Hematopoietic multipotent progenitor cell treated with erythropoietin and hydrocortisone succinate and interleukin-3 and kit ligand, for 4 days (in vitro differentiated cells): ENCODE results near the gene DLX6.
"Not testable (repeated sequence)": the region's sequence is repeated elsewhere in the genome, so short reads cannot be mapped to it uniquely, and the experiment has no call there.

ENCODE experiments used
- DNase-seq: peaks from one replicate; pipeline ENCODE4 v3.0.0-alpha.2; 2015

Gene DLX6

GRCh38 chr7:97024209-97025129 lies 19.1 kb downstream of the DLX6 start, which contains the start of gene DLX5:
Gene DLX5 (minus strand): TSS chr7:97024831. CDS start chr7:97024623, 208 bp downstream.
- peak; percentile 30 for DNase-seq

GRCh38 chr7:97025130-97025499 lies 19.8 kb downstream of the DLX6 start:
- DNase-seq, result no peak

- DNase-seq, result no peak
These were observed 20.8 kb downstream of the DLX6 start for GRCh38 chr7:97025983-97026714.

DNA sequence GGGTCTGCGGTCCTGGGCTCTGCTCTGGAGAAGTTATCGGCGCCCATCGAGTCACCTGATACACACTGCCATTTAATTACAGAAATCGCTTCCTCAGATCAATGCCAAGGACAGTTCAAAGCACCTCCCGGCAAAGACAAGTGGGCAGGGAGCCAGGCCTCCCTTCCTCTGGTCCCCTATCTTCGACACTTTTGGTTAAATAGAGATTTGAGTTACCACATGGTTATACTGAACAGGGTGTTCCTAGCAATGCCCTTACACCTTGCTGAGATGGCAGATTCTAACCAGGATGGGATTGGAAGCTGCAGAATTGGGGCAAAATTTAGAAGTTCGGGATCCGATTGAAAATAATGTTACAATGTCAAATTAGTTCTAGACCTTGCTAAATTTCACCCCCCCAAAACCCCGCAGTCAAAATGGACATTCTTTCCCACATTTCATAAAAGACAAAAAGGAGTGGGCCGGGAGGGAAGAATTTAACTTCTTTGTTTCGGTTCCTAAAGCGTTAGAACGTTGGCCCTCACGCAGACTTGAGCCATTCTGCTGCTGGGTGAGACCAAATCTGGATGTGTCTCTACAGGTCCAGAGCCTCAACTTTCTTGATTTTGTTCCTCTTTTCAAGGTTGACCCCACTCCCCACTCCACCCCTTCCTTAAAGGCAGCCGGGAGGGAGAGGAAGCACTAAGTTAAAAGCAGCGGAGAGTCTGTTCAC lies 21.5 kb downstream of the DLX6 start:
- peak; percentile 45 for DNase-seq

DNA sequence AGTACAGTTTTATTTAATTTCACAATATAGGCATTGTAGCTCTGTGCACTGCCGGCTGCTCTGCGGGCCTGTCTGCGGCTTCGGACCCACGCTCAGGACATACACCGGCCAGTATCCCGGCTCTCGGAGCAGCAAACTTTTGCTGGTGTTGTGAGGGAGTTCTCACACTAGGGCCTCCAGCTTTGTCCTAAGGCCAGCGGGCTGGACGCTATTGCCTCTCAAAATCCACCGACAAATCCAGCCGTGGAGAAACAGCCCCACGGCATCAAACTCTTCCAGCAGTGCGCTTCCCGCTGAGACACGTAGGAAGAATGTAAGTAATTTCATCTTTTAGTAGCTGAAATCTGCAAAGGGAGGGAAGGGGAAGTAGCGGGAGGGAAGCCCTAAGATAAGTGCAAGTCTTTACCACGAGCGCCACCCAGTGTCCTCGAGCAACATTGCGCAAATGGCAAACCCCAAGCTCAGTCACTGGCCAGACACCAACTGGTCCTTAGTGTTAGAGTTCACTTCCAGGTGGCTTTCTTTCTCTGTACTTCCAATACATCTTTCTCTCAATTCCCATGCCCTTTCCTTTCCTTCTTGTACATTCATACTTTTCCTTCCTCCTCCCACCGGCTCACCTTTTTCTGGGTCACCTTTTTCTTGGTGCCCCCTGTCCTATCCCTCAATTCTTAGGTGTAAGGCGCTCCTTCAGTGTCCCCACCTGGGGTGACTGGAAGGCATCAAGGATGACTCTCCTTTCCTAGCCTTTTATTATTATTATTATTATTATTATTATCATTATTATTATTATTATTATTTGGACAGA lies 22.3 kb downstream of the DLX6 start:
- peak; percentile 90 for DNase-seq

- not testable (repeated sequence) for DNase-seq
These were observed 29.0 kb downstream of the DLX6 start for GRCh38 chr7:97034213-97034852.

DNA sequence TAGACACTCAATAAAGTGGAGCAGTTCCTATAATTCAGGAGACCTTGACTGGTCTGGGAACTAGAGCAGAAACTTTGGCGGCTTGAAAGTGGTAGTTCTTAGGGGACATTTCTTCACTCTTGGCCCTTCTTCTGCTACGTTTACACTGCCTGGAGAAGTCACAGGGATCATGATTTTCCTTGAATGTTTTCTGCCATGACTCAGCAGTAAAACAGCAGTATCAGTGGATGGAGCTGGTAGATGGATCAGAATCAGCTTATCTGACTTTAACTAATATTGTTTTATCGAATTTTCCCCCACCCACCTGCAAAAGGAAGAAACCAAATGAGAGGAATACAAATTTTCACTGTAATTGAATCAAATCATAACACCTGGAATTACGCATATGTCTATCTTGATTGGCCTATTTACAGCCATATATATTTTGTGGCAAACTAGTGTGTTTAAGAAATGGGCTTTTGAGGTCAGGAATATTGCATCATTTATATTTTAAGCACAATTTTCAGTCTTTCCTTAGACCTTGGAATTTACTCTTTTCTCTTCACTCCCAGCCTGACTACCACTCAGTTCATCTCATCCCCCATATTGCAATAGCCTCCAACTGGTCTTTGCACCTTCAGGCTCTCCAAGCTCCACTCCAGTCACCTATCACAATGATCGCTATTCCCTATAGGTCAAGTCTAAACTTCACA lies 34.2 kb downstream of the DLX6 start:
- DNase-seq, result no peak

DNA sequence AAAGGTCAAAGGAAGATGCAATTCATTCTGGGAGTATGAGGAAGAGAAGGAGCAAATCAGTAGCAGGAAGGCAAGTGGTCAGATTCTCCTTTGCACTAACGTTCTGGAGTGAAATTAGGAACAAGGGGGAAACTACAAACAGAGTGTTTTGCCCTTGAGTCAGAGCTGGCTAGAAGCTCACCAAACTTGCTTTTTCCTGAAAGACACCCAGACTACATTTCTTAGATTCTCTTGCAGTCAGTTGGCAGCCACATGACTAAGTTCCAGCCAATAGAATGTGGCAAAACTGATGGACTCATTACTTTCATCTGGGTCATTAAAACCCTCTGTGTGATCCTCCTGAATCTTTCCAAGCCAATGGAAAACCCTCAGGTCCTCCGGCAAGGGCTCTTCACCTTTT lies 37.9 kb downstream of the DLX6 start:
- no peak for DNase-seq
